DMS114 treated with DMSO at 0.1 percent for 48 hours (cell line): ENCODE measurements around the gene AP1B1.
"Not testable (repeated sequence)": the region's sequence is repeated elsewhere in the genome, so short reads cannot be mapped to it uniquely, and the experiment has no call there.

Experiments used
- DNase-seq: peaks from one replicate; lab custom pipeline; 2025; ENCODE audit not compliant: unreplicated experiment; lab: John Stamatoyannopoulos, UW

The AP1B1 gene

DNA sequence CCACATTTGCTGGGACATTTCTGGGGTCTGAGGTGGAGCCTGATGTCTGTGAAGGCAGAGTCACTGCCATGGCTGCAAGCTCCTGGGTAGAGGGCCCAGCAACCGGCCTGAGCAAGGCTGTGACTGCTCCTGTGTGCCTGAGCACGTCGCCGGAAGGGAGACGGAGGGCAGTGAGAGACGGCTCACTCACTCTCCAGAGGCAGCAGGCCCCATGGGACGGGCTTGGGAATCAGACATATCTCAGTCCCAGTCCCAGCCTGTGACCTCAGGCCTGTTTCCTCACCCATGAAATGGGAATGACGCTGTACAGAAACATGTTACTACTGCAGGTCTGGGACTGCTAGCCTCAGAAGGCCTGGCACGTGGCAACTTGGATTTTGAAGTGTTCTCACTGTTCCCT is 36.5 kb downstream of the AP1B1 start:
- DNase-seq, result no peak

DNA sequence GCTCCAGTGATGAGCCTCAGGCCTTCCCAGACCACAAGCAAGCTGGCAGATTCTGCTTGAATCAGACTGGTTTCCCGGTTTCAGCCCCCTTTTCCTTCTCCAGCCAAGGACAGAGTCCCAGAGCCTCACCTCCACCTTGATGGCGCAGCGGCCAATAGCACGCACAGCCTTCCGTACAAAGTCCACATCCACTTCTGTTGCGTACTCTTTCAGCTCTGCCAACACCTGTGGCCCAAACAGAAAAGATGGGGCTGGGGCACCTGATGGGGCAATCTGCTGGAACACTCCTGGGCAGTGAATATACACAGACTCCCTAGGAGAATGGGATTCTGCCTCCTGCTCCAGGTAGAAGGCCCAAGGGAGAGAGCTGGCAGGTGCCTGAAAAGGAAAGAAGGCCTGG is 37.3 kb downstream of the AP1B1 start:
- DNase-seq, result no peak

DNA sequence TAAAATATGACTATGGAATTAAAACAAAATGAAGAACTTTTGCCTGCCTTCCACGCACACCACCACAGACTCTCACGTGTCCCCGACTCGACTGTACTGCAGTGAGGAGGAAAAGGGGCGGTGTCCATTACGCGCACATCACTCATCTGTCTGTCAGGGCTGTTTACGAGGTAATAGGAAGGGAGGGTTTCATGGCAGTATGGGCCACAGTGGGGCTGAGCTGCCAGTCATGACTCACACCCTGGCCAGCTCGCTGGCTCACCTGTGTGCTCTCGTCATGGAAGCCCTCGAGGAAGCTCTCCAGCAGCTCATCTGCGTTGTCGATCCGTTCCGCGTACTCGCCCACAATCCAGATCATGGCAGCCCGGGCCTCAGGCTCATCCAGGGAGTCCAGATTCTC is 39.4 kb downstream of the AP1B1 start:
- DNase-seq, result no peak

DNA sequence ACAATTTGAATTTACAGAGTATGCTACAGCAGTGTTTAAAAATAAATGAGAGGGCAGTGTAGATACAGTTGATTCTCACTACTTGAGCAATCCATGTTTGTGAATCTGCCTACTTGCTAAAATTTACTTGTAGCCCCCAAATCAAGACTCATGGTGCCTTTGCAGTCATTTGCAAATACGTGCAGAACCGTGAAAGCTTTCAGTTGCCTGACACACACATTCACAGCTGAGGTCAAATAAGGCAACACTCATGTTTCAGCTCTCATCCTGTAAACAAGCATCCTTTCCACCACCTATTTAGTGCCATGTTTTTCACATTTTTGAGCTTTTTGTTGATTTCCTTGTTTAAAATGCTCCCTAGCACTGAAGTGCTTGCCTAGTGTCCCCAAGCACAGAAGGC is 40.3 kb downstream of the AP1B1 start:
- no peak for DNase-seq

DNA sequence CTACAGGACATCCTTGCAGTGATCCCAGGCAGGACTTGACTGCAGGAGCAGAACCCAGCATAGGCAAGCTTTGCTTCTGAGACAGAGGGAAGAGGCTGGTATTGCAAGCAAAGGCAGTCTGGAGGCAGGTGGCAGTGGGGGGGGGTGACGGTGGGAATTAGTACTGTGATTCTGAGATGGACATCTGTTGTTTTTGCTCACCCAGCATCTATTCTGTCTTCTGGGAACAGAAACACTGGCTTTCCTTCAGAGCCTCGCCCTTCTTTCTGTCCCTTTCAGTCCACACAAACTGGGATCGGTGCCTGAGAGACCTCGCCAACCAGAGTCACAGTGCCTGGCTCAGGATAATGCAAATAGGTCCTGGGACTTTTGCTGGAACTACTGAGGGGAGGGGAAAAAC is 41.7 kb downstream of the AP1B1 start:
- no peak for DNase-seq

DNA sequence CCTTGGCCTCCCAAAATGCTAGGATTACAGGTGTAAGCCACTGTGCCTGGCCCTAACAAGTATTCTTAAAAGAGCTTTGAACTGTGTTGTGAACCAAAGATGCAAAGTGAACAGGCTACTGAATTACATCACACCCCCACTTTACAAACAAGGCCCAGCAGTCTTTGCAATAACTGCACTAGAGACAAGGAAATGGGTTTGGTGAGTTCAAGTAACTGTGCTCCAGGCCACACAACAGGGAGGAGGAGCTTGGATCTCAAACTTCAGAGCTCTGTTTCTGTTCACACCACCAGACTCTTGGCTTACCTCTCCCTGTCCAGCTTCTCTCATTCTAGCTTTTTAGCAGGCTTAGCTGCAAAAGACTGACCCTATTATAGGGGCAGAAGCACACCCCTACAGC is 42.4 kb downstream of the AP1B1 start:
- no peak for DNase-seq

DNA sequence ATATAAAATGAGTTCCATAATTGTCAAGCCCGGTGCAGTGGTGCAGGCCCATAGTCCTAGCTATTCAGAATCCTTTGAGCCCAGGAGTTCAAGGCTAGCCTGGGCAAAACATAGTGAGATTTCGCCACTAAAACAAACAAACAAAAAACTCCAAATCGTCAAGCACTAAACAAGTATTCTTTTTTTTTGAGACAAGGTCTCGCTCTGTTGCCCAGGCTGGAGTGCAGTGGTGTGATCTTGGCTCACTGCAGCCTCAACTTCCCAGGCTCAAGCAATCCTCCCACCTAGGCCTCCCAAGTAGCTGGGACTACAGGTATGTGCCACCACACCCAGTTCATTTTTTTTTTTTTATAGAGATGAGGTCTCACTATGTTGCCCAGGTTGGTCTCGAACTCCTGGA is 43.5 kb downstream of the AP1B1 start:
- DNase-seq, result not testable (repeated sequence)

DNA sequence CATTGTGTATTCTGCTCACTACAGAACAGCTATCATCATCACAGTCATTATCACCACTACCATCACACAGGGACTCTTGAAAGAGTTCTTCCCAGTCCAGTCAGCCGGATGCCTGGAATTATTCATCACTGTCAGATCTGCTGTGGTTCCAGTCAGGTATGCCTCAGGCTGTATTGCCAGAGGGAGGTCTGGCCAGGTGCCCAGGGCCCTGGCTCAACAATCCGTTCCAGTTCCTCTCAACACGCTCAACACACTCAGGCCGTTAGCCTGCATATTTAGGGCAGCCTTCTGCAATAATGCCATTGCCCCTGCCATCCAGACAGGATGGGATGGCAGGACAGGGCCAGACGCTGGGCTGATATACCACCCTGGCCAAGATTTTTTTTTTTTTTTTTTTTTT is 44.2 kb downstream of the AP1B1 start:
- DNase-seq, result no peak

DNA sequence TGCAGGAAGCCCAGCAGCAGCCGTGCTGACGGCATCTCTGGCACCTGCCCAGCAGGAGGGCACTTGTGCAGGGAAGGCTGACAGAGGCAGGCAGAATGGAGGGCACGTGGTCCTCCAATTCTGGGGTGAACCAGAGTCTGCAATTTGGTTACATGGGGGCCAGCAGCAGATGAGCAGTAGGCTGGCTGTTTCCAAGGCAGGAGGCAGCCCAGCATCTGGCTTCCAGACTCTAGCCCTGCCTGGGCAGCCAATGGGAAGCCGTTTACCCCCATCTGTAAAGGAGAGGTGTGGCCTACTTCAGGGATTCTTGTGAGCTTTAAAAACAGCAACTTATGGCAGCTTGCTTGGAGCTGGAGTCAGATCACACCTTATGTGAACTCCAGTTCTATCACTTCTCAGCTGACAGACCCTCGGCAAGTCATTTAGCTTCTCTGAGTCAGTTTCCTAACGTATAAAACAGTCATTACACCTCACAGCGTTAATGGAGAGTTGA is 45.0 kb downstream of the AP1B1 start:
- DNase-seq, result no peak

DNA sequence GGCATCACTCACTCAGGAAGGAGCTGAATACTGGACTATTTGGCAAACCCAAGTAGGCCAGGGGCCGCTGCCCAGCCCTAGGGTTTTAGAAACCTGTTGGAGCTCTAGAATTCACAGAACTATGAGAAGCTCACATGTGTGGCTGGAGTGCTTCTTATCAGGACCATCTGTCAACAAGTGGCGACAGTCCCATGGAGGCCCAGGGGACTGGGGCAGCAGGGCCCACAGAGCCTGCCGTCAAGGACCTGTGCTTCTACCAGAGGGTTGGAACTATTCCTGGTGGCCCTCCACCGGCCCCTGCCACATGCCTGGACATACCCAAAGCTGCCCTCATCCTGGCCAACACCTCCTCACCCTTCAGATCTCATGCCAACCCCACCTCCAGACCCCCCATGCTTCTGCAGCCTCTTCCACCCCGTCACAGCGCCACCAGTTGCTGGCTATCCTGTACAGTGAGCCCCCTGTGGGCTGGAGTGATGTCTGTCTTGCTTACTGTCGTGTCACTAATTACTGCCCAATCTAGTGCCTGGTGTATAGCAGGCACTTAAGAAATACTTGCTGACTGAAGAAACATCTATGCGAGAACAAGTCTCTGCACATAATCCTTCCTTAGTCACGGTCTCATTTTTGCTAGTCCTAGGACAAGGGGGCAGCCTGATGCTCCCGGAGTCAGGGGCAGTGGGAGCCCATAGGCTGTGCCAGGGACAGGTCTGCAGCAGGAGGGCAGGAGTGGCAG is 45.6 kb downstream of the AP1B1 start:
- no peak for DNase-seq

DNA sequence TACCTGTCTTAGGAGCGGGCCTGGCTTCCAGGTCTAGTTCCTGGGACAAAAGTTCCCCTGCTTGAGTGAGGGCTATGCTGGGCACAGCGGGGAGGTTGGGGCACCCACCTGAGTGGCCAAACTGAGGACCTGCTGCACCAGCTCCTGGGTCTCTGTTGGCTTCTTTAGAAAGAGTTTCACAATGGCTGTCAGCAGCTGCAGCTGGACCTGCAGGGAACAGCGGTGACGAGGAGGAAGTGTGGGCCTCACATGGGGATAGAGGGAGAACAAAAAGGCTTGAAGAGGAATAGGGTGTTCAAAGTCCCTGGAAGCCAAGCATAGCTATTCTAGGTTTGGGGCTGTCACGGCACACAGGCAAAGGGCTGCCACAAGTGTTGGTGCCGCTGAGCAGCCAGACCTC is 46.2 kb downstream of the AP1B1 start:
- no peak for DNase-seq

DNA sequence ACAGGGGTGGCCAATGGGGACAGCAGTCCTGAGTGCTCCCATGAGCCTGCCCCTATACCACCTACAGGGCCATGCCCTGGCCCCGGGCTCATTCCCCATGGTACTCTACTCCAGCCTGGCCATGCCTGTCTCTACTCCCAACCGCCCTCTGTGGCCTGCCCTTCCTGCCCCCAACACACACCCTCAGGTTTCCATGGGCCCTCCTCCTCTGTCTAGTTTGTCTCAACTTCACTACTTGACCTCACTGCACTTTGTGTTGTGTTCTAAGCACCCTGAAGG is 46.6 kb downstream of the AP1B1 start:
- no peak for DNase-seq

DNA sequence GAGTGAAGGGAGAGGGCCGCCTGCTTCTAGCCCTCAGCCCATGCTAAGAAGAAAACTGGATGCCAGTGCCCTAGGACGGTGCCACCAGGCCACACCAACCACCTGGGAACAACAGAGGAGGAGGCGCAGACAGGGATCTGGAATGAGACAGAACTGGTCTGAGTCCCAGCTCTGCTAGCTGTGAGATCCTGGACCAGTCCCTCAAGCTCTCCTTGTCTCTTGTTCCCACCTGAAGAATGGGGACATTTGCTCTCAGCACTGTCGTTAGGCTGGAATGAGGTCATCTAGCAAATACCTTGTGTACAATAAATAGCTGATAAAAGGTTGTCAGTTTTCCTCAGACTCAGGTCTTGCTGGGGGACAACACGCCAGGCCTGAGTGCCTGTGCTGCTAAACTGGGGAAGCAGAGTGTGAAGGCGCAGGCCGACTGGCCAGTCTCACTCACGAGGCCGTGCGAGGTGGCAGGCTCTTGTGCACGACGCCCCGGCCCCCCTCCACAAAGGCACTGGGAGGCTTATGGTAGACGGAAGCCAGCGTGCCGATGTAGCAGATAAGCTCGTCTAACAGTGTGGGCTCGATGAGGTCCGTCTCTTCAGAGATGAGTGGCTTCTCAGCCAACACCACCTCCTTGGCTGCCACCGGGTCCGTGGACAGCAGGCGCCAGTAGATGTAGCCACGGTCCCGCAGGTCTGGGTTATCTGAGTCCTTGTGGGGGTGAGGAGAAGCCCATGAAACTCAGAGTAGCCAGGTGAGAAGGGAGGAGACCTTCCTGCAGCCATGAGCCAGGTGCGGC is 47.1 kb downstream of the AP1B1 start:
- DNase-seq, result no peak

DNA sequence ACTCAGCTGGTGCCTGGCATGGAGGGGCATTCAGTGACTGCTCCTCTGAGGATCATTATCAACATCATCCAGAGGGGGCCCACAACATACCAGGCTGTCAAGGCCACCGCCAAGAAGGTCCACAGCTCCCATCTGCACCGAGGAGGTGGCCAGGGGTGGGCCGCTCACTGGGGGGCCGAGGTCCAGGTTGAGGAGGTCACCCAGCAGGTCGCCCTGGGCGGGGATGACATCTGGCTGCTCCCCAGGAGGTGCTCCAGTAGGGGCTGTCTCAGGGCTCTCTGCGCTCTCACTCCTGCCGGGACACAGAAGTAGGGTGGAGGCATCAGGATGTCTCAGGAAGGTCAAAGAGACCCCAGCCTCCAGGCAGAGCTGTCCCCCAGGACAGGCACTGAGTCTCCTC is 47.8 kb downstream of the AP1B1 start:
- DNase-seq, result no peak

DNA sequence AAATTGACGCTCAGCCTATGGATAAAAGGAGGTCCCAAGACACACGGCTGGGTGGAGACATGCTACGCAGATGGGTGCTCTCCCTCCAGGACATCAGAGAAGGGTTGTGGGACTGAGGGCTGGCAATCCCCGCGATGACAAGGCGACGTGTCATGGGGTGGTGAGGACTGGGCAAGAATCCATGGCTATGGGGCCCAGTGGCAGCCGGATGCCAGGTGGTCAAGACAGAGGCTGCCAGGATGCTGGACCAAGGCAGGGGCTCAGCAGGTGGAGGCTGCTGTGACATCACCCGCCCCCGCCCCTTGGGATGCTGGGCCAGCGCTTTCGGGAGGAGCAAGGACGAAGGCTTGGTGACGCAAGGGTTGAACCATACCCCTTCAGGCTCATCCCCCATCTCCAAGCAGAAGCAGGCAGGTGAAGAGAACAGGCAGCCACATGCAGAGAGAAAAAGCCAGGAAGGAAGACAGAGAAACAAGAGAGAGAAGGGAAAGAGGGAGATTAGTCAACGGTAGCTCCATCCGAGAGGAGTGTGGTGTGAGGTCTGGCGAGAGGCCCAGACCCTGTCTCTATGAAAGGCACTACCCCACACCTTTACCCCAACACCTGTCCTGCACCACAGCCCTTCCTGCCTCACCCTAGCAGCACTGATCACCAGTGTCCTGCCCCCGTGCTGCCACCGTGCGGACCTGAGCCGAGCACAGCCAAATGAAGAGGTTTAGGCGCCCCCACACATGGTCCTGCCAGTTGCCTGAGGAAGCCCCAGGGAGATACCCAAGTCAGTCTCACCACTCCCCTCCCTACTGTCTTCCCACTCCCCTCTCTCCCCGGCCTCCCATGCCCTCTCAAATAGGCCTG is 48.8 kb downstream of the AP1B1 start:
- no peak for DNase-seq

DNA sequence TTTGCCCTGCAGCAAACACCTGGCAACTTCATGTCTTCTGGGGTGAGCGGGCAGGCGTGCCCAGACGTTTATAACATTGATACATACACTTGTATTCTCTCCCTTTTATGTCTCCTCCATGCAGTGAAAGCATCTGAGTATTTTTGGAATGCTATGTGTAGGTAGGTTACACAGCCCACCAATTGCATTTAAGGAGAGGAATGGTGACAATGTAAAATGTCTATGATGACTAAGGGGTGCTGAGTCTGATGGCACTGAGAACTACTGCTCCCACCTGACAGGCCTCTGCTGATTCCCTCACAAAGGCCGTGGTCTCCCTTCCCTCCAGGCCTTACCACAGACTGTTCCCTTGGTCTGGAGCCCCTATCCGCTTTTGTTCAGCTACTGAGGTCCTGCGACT is 50.0 kb downstream of the AP1B1 start:
- no peak for DNase-seq

DNA sequence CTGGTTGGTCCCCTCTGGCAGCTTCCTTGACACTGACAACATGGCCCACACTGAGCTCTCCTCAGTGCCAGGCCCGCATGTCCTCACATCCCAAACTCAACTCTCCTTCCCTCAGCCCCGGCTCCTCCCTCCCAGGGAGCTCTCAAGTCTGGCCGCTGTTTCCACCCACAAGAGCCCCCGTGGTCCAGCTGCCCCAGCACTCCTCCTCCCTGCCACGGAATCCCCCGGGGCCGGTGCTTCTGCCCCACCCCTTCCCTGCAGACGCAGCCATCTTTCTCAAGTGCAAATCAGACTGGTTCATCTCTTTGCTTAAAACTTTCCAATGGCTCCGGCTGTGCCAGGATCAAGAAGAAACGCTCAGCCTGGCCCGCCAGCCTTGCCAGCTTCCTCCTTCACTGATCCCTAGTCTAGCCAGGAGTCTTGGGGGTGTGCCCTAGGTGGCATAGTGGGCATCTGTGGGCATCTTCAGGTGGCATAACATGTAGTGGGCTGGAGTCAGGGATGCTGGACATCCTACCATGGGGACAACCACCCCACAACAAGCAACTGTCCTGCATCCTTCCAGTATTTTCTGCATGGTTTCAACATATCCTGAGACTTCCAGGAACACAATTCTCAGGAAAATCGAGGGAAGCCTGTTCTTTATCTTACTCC is 50.6 kb downstream of the AP1B1 start:
- no peak for DNase-seq

DNA sequence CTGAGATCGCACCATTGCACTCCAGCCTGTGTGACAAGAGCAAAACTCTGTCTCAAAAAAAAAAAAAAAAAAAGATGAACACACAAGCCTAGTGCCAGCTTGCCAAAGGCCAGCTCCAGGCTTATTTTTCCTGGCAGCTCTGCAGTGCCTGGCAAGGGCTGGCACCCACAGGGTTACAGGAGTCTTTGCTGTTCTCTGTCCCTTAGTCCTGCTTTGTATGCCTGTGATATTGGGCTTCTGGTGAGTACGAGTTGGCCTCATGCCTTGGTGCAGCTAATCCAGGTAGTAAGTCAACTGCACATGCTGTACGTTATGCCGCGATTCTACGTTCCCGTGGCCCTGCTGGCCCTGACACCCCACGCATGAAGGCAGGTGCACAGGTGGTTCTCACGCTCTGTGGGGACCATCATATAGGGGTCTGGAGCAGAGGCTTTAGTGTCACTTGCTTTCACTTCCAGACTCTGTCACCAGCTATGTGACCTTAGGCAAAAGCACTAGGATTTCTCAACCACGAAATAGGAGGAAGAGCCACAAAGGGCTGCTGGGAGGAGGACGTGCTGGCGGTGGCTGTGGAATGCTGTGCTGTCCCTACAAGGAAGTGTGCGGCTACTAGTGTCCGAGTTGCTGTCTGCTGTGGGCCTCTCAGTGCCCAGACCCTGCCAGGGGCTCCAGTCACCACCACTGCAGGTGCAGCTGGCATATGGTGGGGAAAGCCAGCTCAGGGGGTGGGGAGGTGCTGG is 51.4 kb downstream of the AP1B1 start:
- no peak for DNase-seq

DNA sequence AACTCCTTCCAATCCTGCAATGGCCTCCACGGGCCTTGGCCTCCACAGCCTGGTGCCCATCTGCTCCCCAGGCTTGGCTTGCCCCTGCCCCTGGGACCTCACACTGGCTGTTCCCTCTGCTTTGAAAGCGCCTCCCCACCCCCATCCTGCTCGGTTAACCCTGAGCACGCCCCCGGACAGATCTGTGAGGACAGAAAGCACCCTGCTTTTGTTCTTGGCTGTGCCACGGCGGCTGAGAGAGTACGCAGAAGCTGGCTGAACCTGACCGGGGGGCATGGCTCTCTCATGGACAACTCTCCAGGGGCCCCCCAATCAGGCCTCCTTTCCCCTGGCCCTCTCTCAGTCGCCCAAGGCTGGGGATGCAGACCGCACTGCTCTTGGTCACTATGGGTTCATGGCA is 52.7 kb downstream of the AP1B1 start:
- DNase-seq, result no peak

DNA sequence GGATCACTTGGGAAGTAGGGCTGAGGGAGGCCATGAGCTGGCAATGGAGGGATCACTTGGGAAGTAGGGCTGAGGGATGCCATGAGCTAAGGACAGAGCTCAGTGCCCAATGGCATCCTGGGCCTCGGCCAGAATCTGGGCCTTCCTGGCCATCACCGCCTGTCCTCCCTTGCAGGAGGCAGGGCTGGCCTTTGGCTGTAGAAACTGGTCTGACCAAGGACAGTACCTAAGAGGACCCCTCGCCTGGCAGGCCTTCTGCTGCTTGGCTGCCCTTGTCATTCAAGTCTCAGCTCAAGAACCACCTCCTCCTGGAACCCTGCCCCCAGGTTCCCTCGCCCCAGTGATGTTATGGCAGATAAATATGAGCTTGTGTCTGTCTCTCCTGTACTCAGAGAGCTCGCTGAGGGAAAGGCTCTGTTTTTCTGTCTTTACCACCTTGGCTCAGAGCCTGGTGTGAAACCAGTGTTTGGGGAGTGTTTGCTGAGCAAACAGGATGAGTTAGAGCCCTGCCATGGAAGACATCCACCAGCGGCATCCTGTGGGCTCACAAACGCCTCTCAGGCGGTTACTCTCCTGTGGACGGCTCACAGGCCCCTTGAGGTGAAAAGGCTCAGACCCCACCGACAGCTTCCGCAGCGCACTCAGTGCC is 53.5 kb downstream of the AP1B1 start:
- DNase-seq, result no peak
